GM21367 (cell line): ENCODE data around the gene UBAC1.

Experiments
- ATAC-seq: cut with Tn5 transposase; IDR thresholded peaks from one replicate; pipeline ENCODE4 v1.9.1; 2021; ENCODE audit not compliant: unreplicated experiment

UBAC1 gene

GRCh38 chr9:135993765-135994500 lies 32.8 kb upstream of the UBAC1 start:
- no peak for ATAC-seq

GRCh38 chr9:135993409-135993742 lies 32.2 kb upstream of the UBAC1 start:
- no peak for ATAC-seq

- ATAC-seq, result no peak
These were observed 31.6 kb upstream of the UBAC1 start for GRCh38 chr9:135992486-135993408.

- ATAC-seq, result no peak
These were observed 30.6 kb upstream of the UBAC1 start for GRCh38 chr9:135991771-135992170.

GRCh38 chr9:135990468-135991429 lies 29.6 kb upstream of the UBAC1 start:
- no peak for ATAC-seq

GRCh38 chr9:135989722-135990467 lies 28.7 kb upstream of the UBAC1 start:
- no peak for ATAC-seq

GRCh38 chr9:135989157-135989556 lies 28.0 kb upstream of the UBAC1 start:
- ATAC-seq, result no peak

GRCh38 chr9:135988493-135988892 lies 27.3 kb upstream of the UBAC1 start:
- no peak for ATAC-seq

GRCh38 chr9:135987838-135988404 lies 26.7 kb upstream of the UBAC1 start:
- no peak for ATAC-seq

- ATAC-seq, result no peak
These were observed 25.4 kb upstream of the UBAC1 start for GRCh38 chr9:135986605-135987004.

GRCh38 chr9:135985889-135986288 lies 24.7 kb upstream of the UBAC1 start:
- ATAC-seq, result no peak

- ATAC-seq, result no peak
These were observed 24.2 kb upstream of the UBAC1 start for GRCh38 chr9:135985459-135985774.

- no peak for ATAC-seq
These were observed 23.0 kb upstream of the UBAC1 start for GRCh38 chr9:135984072-135984710.

GRCh38 chr9:135983208-135984071 lies 22.3 kb upstream of the UBAC1 start:
- no peak for ATAC-seq

GRCh38 chr9:135982499-135983207 lies 21.5 kb upstream of the UBAC1 start:
- no peak for ATAC-seq

GRCh38 chr9:135980926-135981630 lies 19.9 kb upstream of the UBAC1 start:
- ATAC-seq, result no peak

- ATAC-seq, result no peak
These were observed 18.5 kb upstream of the UBAC1 start for GRCh38 chr9:135979547-135980166.
